ENCODE measurements around the gene HBS1L. TPM values are rescaled to one million over a fixed set of nuclear protein-coding genes. Genes with fewer than 3 reads are reported as not detected.

HBS1L gene
- total and polyA plus RNA-seq, 2 experiments from 2014 or later: 43.0 to 70.6 TPM

- Histone ChIP-seq H3K36me3 (replicated peaks; ENCODE audit: insufficient read depth, low read depth) (no peaks in the 10 kb centered on the region), H3K27me3 (no peaks in the 10 kb centered on the region), H2AFZ (no peak overlapping the region), H4K20me1 (ENCODE audit: insufficient read depth, poor library complexity, severe bottlenecking) (no peaks in the 10 kb centered on the region), H3K9me2 (replicated peaks; ENCODE audit: insufficient read depth) (no peaks in the 10 kb centered on the region), H3K4me3 (no peak overlapping the region), H3K27ac (no peak overlapping the region), H3K4me2 (no peak overlapping the region), H3K4me1 (ENCODE audit: insufficient read depth) (no peaks in the 10 kb centered on the region), H3K9me3 (ENCODE audit: low read depth) (no peaks in the 10 kb centered on the region), H3K79me2 (peaks cover 9% of the 10 kb centered on the region)
- TF ChIP-seq EZH2 (IDR thresholded peaks at IDR 0.05; ENCODE audit: borderline replicate concordance): no peak
- 96% methylated on average over 3 of the region's 3 CpGs for WGBS (ENCODE audit: low lambda C conversion rate, missing lambda C conversion rate)
- DNase-seq (ENCODE audit: low spot score): no peak
Observed at GRCh38 chr6:135030056-135030473, 24.6 kb downstream of the HBS1L start.

GRCh38 chr6:135025775-135026174, 28.8 kb downstream of the HBS1L start:
- Histone ChIP-seq H2AFZ (no peak overlapping the region), H3K9me3 (ENCODE audit: low read depth) (no peaks in the 10 kb centered on the region), H3K4me3 (no peak overlapping the region), H3K27ac (no peak overlapping the region), H3K36me3 (replicated peaks; ENCODE audit: insufficient read depth, low read depth) (no peaks in the 10 kb centered on the region), H3K4me2 (no peak overlapping the region), H3K4me1 (ENCODE audit: insufficient read depth) (no peaks in the 10 kb centered on the region), H4K20me1 (ENCODE audit: insufficient read depth, poor library complexity, severe bottlenecking) (no peaks in the 10 kb centered on the region), H3K9me2 (replicated peaks; ENCODE audit: insufficient read depth) (no peaks in the 10 kb centered on the region), H3K27me3 (no peaks in the 10 kb centered on the region), H3K79me2 (peaks cover 11% of the 10 kb centered on the region)
- TF ChIP-seq CTCF (IDR thresholded peaks at IDR 0.05; ENCODE audit: poor library complexity) (no peak), EZH2phosphoT487 (IDR thresholded peaks at IDR 0.05; ENCODE audit: low read depth, severe bottlenecking, unreplicated experiment) (no peak), EZH2 (IDR thresholded peaks at IDR 0.05; ENCODE audit: borderline replicate concordance) (no peak)
- whole genome bisulfite sequencing (ENCODE audit: low lambda C conversion rate, missing lambda C conversion rate): 88% methylated on average over 2 of the region's 2 CpGs
- DNase-seq (ENCODE audit: low spot score): no peak

GRCh38 chr6:135025175-135025574, 29.4 kb downstream of the HBS1L start:
- H2AFZ ChIP-seq: no peak overlapping the region
- H3K27me3 ChIP-seq: no peaks in the 10 kb centered on the region
- WGBS (ENCODE audit: low lambda C conversion rate, missing lambda C conversion rate): 85% methylated on average over 2 of the region's 2 CpGs
- no peak overlapping the region for H3K27ac ChIP-seq
- H3K79me2 ChIP-seq: peaks cover 11% of the 10 kb centered on the region
- no peaks in the 10 kb centered on the region for H3K9me3 ChIP-seq (ENCODE audit: low read depth)
- H3K4me2 ChIP-seq: no peak overlapping the region
- no peak for DNase-seq (ENCODE audit: low spot score)
- no peak for TF ChIP-seq EZH2 (IDR thresholded peaks at IDR 0.05; ENCODE audit: borderline replicate concordance)
- TF ChIP-seq EZH2phosphoT487 (IDR thresholded peaks at IDR 0.05; ENCODE audit: low read depth, severe bottlenecking, unreplicated experiment): no peak
- TF ChIP-seq CTCF (IDR thresholded peaks at IDR 0.05; ENCODE audit: poor library complexity): no peak
- no peaks in the 10 kb centered on the region for H3K4me1 ChIP-seq (ENCODE audit: insufficient read depth)
- no peaks in the 10 kb centered on the region for H4K20me1 ChIP-seq (ENCODE audit: insufficient read depth, poor library complexity, severe bottlenecking)
- no peaks in the 10 kb centered on the region for H3K36me3 ChIP-seq (replicated peaks; ENCODE audit: insufficient read depth, low read depth)
- H3K9me2 ChIP-seq (replicated peaks; ENCODE audit: insufficient read depth): no peaks in the 10 kb centered on the region
- no peak overlapping the region for H3K4me3 ChIP-seq

- Histone ChIP-seq H3K4me2 (no peak overlapping the region), H2AFZ (no peak overlapping the region), H3K9me3 (ENCODE audit: low read depth) (no peaks in the 10 kb centered on the region), H3K4me1 (ENCODE audit: insufficient read depth) (no peaks in the 10 kb centered on the region), H3K9me2 (replicated peaks; ENCODE audit: insufficient read depth) (no peaks in the 10 kb centered on the region), H4K20me1 (ENCODE audit: insufficient read depth, poor library complexity, severe bottlenecking) (no peaks in the 10 kb centered on the region), H3K27ac (no peak overlapping the region), H3K4me3 (no peak overlapping the region), H3K27me3 (no peaks in the 10 kb centered on the region), H3K79me2 (peaks cover 11% of the 10 kb centered on the region), H3K36me3 (replicated peaks; ENCODE audit: insufficient read depth, low read depth) (no peaks in the 10 kb centered on the region)
- 78% methylated on average over 2 of the region's 2 CpGs for WGBS (ENCODE audit: low lambda C conversion rate, missing lambda C conversion rate)
- DNase-seq (ENCODE audit: low spot score): no peak
- TF ChIP-seq EZH2 (IDR thresholded peaks at IDR 0.05; ENCODE audit: borderline replicate concordance) (no peak), CTCF (IDR thresholded peaks at IDR 0.05; ENCODE audit: poor library complexity) (no peak), EZH2phosphoT487 (IDR thresholded peaks at IDR 0.05; ENCODE audit: low read depth, severe bottlenecking, unreplicated experiment) (no peak)
Observed at GRCh38 chr6:135022050-135022697, 32.4 kb downstream of the HBS1L start.

Data from hepatocyte (in vitro differentiated cells).